Measurements from ENCODE around the gene BIRC7.
A peak's percentile ranks its signal among the peaks of the same experiment; 100 is the strongest.

BIRC7 gene

GRCh38 chr20:63226042-63226943, 9.4 kb upstream of the BIRC7 start:
- no peak overlapping the region for H3K4me3 ChIP-seq (ENCODE audit: low read depth, low read length)
- DNase-seq (ENCODE audit: low read depth) = no peak
- no peak for TF ChIP-seq CTCF (IDR thresholded peaks at IDR 0.05; ENCODE audit: low read depth, low read length, missing control alignments)

DNA sequence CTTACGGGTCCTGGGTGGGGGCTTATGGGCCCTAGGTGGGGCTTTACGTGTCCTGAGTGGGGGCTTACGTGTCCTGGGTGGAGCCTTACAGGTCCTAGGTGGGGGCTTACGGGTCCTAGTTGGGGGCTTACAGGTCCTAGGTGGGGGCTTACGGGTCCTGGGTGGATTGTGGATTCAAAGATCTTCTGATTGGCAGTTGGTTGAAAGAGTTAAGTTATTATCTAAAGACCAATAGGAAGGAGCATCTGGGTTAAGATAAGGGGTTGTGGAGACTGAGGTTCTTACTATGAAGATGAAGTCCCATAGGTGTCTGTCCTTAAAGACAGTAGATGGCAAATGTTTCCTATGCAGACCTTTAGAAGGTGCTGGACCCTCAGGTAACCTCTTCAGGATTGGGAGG, 8.4 kb upstream of the BIRC7 start:
- DNase-seq (ENCODE audit: low read depth) = no peak
- H3K4me3 ChIP-seq (ENCODE audit: low read depth, low read length) = no peak overlapping the region
- TF ChIP-seq CTCF (IDR thresholded peaks at IDR 0.05; ENCODE audit: low read depth, low read length, missing control alignments) = no peak

DNA sequence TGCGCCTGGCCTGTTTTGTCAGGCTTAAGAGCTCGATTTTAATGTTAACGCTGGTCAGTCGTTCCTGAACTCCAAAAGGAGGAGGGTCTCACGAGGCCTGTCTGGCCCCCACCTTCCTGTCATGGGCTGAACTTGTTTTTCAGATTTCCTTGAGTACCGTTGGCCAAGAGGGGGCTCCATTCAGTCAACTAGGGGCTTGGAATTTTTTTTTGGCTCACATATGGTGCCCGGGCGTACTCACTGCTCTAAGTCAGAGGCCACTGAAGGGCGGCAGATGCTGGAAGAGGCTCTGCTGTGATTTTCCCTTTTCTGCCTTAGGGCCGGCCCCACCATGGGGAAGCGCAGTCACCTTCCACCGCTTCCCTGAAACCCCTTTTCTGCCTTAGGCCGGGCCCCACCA, 6.9 kb upstream of the BIRC7 start:
- no peak overlapping the region for H3K4me3 ChIP-seq (ENCODE audit: low read depth, low read length)
- DNase-seq (ENCODE audit: low read depth) = no peak
- no peak for TF ChIP-seq CTCF (IDR thresholded peaks at IDR 0.05; ENCODE audit: low read depth, low read length, missing control alignments)

DNA sequence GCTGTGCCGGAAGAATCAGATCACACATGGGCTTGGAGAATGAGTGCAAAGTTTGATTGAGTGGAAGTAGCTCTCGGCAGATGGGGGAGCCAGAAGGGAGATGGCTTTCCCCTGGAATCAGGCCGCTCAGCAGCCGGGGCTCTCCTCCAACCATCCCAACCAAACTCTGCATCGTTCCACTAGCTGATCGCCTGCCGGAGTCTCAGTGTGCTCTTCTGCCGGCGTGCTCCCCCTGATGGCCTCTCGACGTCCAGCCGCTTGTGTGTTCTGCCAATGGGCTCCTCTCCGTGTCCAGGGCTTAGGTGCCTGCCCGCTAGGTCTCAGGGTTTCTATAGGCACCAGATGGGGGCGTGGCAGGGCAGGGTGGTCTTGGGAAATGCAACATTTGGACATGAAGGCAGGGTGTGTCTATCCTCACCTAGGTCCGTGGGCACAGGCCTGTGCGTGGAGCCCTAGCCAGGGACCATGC, 4.9 kb upstream of the BIRC7 start:
- DNase-seq (ENCODE audit: low read depth) = no peak
- H3K4me3 ChIP-seq (ENCODE audit: low read depth, low read length) = no peak overlapping the region
- TF ChIP-seq CTCF (IDR thresholded peaks at IDR 0.05; ENCODE audit: low read depth, low read length, missing control alignments) = peak; percentile 15

GRCh38 chr20:63232235-63233060, 3.3 kb upstream of the BIRC7 start:
- no peak for TF ChIP-seq CTCF (IDR thresholded peaks at IDR 0.05; ENCODE audit: low read depth, low read length, missing control alignments)
- no peak for DNase-seq (ENCODE audit: low read depth)
- H3K4me3 ChIP-seq (ENCODE audit: low read depth, low read length) = no peak overlapping the region

GRCh38 chr20:63233061-63233344, 2.7 kb upstream of the BIRC7 start:
- no peak for DNase-seq (ENCODE audit: low read depth)
- TF ChIP-seq CTCF (IDR thresholded peaks at IDR 0.05; ENCODE audit: low read depth, low read length, missing control alignments) = no peak
- no peak overlapping the region for H3K4me3 ChIP-seq (ENCODE audit: low read depth, low read length)
